LNCaP clone FGC (cell line): ENCODE measurements around the gene MUC2.

Experiments used
- DNase-seq: peaks from one replicate; pipeline ENCODE4 v3.0.0-alpha.2; 2011; ENCODE audit warnings: low read depth
- H3K4me3 ChIP-seq: 2 replicates; pipeline ENCODE4 v1.5.1; 2011; ENCODE audit warnings: mild to moderate bottlenecking, low read depth, low read length, control low read depth
- CTCF ChIP-seq: IDR thresholded peaks from 2 replicates; pipeline ENCODE4 v1.5.1; 2012; ENCODE audit warnings: mild to moderate bottlenecking; ENCODE audit not compliant: control insufficient read depth, insufficient read depth; ENCODE audit errors: extremely low read depth

The MUC2 gene

GRCh38 chr11:1064167-1064566 is 10.5 kb upstream of the MUC2 start:
- DNase-seq: no peak
- TF ChIP-seq CTCF: no peak
- no peak overlapping the region for H3K4me3 ChIP-seq

GRCh38 chr11:1067812-1068496 is 6.7 kb upstream of the MUC2 start:
- no peak overlapping the region for H3K4me3 ChIP-seq
- TF ChIP-seq CTCF: no peak
- no peak for DNase-seq

- no peak for TF ChIP-seq CTCF
- no peak overlapping the region for H3K4me3 ChIP-seq
- DNase-seq: no peak
Observed at GRCh38 chr11:1069740-1070139, 4.9 kb upstream of the MUC2 start.

GRCh38 chr11:1070594-1071462 is 3.8 kb upstream of the MUC2 start:
- no peak for TF ChIP-seq CTCF

GRCh38 chr11:1071571-1072115 is 3.0 kb upstream of the MUC2 start:
- DNase-seq: no peak
- no peak overlapping the region for H3K4me3 ChIP-seq
- no peak for TF ChIP-seq CTCF

More at GRCh38 chr11:1070594-1071462, 3.8 kb upstream of the MUC2 start:
- no peak overlapping the region for H3K4me3 ChIP-seq
- DNase-seq: no peak

- DNase-seq: no peak
- no peak for TF ChIP-seq CTCF
- no peak overlapping the region for H3K4me3 ChIP-seq
Observed at GRCh38 chr11:1072116-1072820, 2.4 kb upstream of the MUC2 start.
